ENCODE data around the gene LYPLAL1. TPM values are rescaled to one million over a fixed set of nuclear protein-coding genes. Genes with fewer than 3 reads are reported as not detected.

LYPLAL1 gene
- polyA plus RNA-seq, 1 of the 3 experiments (the other 2 are of a cell fraction) = 11.2 TPM

DNA sequence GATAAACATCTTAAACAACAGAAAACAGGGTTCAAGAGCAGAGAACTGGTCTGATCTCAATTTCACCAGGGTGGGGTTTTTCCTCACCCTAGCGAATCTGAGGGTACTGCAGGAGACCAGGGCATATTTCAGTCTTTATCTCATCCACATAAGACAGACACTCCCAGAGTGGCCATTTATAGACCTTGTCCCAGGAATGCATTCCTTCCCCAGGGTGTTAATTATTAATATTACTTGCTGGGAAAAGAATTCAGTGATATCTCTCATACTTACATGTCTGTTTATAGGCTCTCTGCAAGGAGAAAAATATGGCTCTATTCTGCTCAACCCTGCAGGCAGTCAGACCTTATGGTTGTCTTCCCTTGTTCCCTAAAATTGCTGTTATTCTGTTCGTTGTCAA is 84.1 kb downstream of the LYPLAL1 start (continued):
- TF ChIP-seq, protein P1, sequence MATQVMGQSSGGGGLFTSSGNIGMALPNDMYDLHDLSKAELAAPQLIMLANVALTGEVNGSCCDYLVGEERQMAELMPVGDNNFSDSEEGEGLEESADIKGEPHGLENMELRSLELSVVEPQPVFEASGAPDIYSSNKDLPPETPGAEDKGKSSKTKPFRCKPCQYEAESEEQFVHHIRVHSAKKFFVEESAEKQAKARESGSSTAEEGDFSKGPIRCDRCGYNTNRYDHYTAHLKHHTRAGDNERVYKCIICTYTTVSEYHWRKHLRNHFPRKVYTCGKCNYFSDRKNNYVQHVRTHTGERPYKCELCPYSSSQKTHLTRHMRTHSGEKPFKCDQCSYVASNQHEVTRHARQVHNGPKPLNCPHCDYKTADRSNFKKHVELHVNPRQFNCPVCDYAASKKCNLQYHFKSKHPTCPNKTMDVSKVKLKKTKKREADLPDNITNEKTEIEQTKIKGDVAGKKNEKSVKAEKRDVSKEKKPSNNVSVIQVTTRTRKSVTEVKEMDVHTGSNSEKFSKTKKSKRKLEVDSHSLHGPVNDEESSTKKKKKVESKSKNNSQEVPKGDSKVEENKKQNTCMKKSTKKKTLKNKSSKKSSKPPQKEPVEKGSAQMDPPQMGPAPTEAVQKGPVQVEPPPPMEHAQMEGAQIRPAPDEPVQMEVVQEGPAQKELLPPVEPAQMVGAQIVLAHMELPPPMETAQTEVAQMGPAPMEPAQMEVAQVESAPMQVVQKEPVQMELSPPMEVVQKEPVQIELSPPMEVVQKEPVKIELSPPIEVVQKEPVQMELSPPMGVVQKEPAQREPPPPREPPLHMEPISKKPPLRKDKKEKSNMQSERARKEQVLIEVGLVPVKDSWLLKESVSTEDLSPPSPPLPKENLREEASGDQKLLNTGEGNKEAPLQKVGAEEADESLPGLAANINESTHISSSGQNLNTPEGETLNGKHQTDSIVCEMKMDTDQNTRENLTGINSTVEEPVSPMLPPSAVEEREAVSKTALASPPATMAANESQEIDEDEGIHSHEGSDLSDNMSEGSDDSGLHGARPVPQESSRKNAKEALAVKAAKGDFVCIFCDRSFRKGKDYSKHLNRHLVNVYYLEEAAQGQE (IDR thresholded peaks at IDR 0.05; ENCODE audit: low read depth, low read length) = no peak
- no peak for TF ChIP-seq YY1 (IDR thresholded peaks at IDR 0.05; ENCODE audit: low read depth)
- no peak for TF ChIP-seq RFX5 (IDR thresholded peaks at IDR 0.05; ENCODE audit: low read length)

DNA sequence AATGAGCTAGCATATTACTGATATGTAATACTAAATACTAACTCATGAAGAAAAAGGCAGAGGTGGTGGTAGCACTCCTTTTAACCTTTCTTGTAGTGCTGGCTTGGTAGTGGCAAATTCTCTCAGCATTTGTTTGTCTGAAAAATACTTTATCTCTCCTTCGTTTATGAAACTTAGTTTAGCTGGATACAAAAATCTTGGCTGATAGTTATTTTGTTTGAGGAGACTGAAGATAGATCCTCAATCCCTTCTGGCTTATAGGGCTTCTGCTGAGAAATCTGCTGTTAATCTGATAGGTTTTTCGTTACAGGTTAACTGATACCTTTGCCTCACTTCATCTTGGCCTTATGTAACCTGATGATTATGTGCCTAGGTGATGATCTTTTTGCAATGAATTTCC is 87.8 kb downstream of the LYPLAL1 start:
- Histone ChIP-seq H3K9me2 (no peaks in the 10 kb centered on the region), H3K4me2 (no peak overlapping the region), H3K9ac (no peak overlapping the region), H3K27ac (ENCODE audit: low read depth in 2 of 2, low read length in 1 of 2) (no peak overlapping the region), H3K79me2 (ENCODE audit: insufficient read depth) (no peaks in the 10 kb centered on the region), H4K20me1 (ENCODE audit: insufficient read depth) (no peaks in the 10 kb centered on the region), H3F3A (replicated peaks; ENCODE audit: insufficient read depth) (no peaks in the 10 kb centered on the region), H3K36me3 (replicated peaks in 1 of 2; ENCODE audit: control insufficient read depth in 1 of 2, insufficient read depth in 2 of 2, low read length in 1 of 2) (no peaks in the 10 kb centered on the region), H2AFZ (ENCODE audit: low read depth) (no peak overlapping the region), H3K27me3 (ENCODE audit: insufficient read depth) (no peaks in the 10 kb centered on the region), H3K4me1 (ENCODE audit: control insufficient read depth in 1 of 2, insufficient read depth in 2 of 2, low read depth in 1 of 2, low read length in 1 of 2) (no peaks in the 10 kb centered on the region), H3K4me3 (ENCODE audit: low read depth in 2 of 2, low read length in 1 of 2) (no peak overlapping the region), H3K9me3 (0 out of 2 replicates have a peak, but pooled peaks cover 11% of the 10 kb centered on the region)
- ChIA-PET POLR2A (no interaction called here), CTCF (interaction anchor here (0.6 kb wide), 1 partner anchor 421 kb away, joined by 3 read pairs; no protein-coding TSS in a partner anchor)
- TF ChIP-seq ELF1 (IDR thresholded peaks at IDR 0.05) (no peak), RXRA (IDR thresholded peaks at IDR 0.05; ENCODE audit: borderline replicate concordance, low read depth) (no peak), GABPA (IDR thresholded peaks at IDR 0.05; ENCODE audit: low read depth) (no peak)
- TF ChIP-seq, protein P2, sequence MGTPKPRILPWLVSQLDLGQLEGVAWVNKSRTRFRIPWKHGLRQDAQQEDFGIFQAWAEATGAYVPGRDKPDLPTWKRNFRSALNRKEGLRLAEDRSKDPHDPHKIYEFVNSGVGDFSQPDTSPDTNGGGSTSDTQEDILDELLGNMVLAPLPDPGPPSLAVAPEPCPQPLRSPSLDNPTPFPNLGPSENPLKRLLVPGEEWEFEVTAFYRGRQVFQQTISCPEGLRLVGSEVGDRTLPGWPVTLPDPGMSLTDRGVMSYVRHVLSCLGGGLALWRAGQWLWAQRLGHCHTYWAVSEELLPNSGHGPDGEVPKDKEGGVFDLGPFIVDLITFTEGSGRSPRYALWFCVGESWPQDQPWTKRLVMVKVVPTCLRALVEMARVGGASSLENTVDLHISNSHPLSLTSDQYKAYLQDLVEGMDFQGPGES (IDR thresholded peaks at IDR 0.05; ENCODE audit: low read depth, low read length) = no peak
- no peak for DNase-seq
- 69% methylated on average over 2 of the region's 2 CpGs for WGBS (ENCODE audit: low lambda C conversion rate)
